Prostate gland (tissue), 2 donors: ENCODE measurements around the gene ENOX1.

Experiments used
- CTCF ChIP-seq, 4 experiments: fragments of 200-600 bp in 2 of 4; fragments of 450-650 bp in 2 of 4; sonication (generic) in 2 of 4; IDR thresholded peaks; 1 replicate in 3 of 4; 2 replicates in 1 of 4; pipeline ENCODE4 v1.5.1; 2016 to 2019; ENCODE audit warnings: antibody characterized with exemption in 4 of 4, mild to moderate bottlenecking in 2 of 4, moderate library complexity in 2 of 4
- POLR2A ChIP-seq: fragments of 450-650 bp; IDR thresholded peaks from one replicate; pipeline ENCODE4 v1.6.1; 2016; ENCODE audit warnings: antibody characterized with exemption, mild to moderate bottlenecking

- TF ChIP-seq POLR2A, result no peak
- TF ChIP-seq CTCF (IDR thresholded peaks at IDR 0.05), result no peak
Measured at GRCh38 chr13:43830497-43830881, 43.7 kb upstream of the ENOX1 start.
